HCT116 (cell line): Measurements from ENCODE around the gene ZAP70. TPM values are rescaled to one million over a fixed set of nuclear protein-coding genes. Genes with fewer than 3 reads are reported as not detected.

Experiments
- ATAC-seq: fragments of 200-7000 bp; cut with Tn5 transposase; 2 replicates; pipeline ENCODE4 v1.9.1; 2020; ENCODE audit warnings: mild to moderate bottlenecking, moderate library complexity
- BruUV-seq: library from RNA; stranded (reverse); fragments of 400-500 nt; replicated peaks from 2 replicates; lab custom pipeline; 2021; lab: Mats Ljungman, UMichigan
- CTCF ChIA-PET: fragments of 300-600 bp; sonication (Branson Sonifier 250); formaldehyde crosslinking; loops from one replicate; lab custom pipeline; 2021; ENCODE audit warnings: antibody characterized with exemption; lab: Charles Lee
- POLR2A ChIA-PET: fragments of 300-600, 350-600 bp; sonication (Branson Sonifier 250); formaldehyde crosslinking; loops from one replicate; lab custom pipeline; 2021; ENCODE audit warnings: antibody characterized with exemption; lab: Charles Lee
- RAD21 ChIA-PET, 2 experiments: fragments of 300-600 bp; sonication (Branson Sonifier 250); formaldehyde crosslinking; loops; one replicate each; lab custom pipeline; 2023; ENCODE audit warnings: low total read pairs in 2 of 2; ENCODE audit not compliant: uncharacterized antibody in 2 of 2, unreplicated experiment in 2 of 2, low non-redundant PET in 1 of 2; lab: Charles Lee
- DNase-seq: peaks from one replicate; pipeline ENCODE4 v3.0.0-alpha.2; 2010; ENCODE audit warnings: low read depth, low spot score
- H2AFZ ChIP-seq: fragments of 200-600 bp; shearing (Covaris generic), sonication (generic); 2 replicates; pipeline ENCODE4 v1.6.1; 2017; ENCODE audit warnings: low read depth, mixed run types, mixed read lengths, antibody characterized with exemption, low read length; ENCODE audit not compliant: poor library complexity, severe bottlenecking
- H3K27ac ChIP-seq: 2 replicates; pipeline ENCODE4 v1.5.1; 2012; ENCODE audit warnings: low read depth, low read length
- H3K27me3 ChIP-seq: fragments of 200-600 bp; sonication (generic); 2 replicates; pipeline ENCODE4 v1.6.1; 2016; ENCODE audit warnings: mixed run types, low read length, mixed read lengths; ENCODE audit not compliant: insufficient read depth
- H3K36me3 ChIP-seq, 2 experiments: fragments of 200-500 bp in 1 of 2; fragments of 200-600 bp in 1 of 2; sonication (Bioruptor generic) in 1 of 2; sonication (generic) in 1 of 2; 2 replicates each; pipeline versions ENCODE4 v1.5.1 to v1.6.1; 2014 to 2016; ENCODE audit warnings: low read length in 2 of 2, inconsistent platforms in 1 of 2, mixed read lengths in 1 of 2, mixed run types in 1 of 2; ENCODE audit not compliant: insufficient read depth in 2 of 2, control insufficient read depth in 1 of 2
- H3K4me1 ChIP-seq, 2 experiments: fragments of 200-600 bp in 1 of 2; sonication (generic) in 1 of 2; 2 replicates each; pipeline versions ENCODE4 v1.5.1 to v1.6.1; 2012 to 2017; ENCODE audit warnings: low read length in 2 of 2, inconsistent platforms in 1 of 2, mild to moderate bottlenecking in 1 of 2, mixed read lengths in 1 of 2, mixed run types in 1 of 2, moderate library complexity in 1 of 2; ENCODE audit not compliant: insufficient read depth in 2 of 2, control insufficient read depth in 1 of 2
- H3K4me2 ChIP-seq: fragments of 200-600 bp; sonication (generic); 2 replicates; pipeline ENCODE4 v1.6.1; 2017; ENCODE audit warnings: mixed run types, low read length, mixed read lengths
- H3K4me3 ChIP-seq, 2 experiments: fragments of 200-600 bp in 1 of 2; sonication (generic) in 1 of 2; replicated peaks in 1 of 2; 2 replicates each; pipeline ENCODE4 v1.5.1; 2011 to 2016; ENCODE audit warnings: low read length in 2 of 2, control low read depth in 1 of 2, low read depth in 1 of 2, mild to moderate bottlenecking in 1 of 2, mixed read lengths in 1 of 2, mixed run types in 1 of 2
- H3K79me2 ChIP-seq: fragments of 200-600 bp; sonication (generic); 2 replicates; pipeline ENCODE4 v1.6.1; 2017; ENCODE audit warnings: mild to moderate bottlenecking, mixed run types, low read length, moderate library complexity, mixed read lengths; ENCODE audit not compliant: insufficient read depth
- H3K9ac ChIP-seq: fragments of 200-600 bp; sonication (generic); 2 replicates; pipeline ENCODE4 v1.6.1; 2016; ENCODE audit warnings: low read length, mixed read lengths
- H3K9me2 ChIP-seq: fragments of 200-600 bp; sonication (generic), shearing (Covaris generic); 2 replicates; pipeline ENCODE4 v1.6.1; 2017; ENCODE audit warnings: mixed run types, mild to moderate bottlenecking, moderate library complexity; ENCODE audit not compliant: insufficient read depth
- H3K9me3 ChIP-seq, 2 experiments: fragments of 200-500 bp in 1 of 2; fragments of 200-600 bp in 1 of 2; sonication (Bioruptor generic) in 1 of 2; sonication (generic) in 1 of 2; 2 replicates each; pipeline ENCODE4 v1.6.1; 2014 to 2017; ENCODE audit warnings: low read length in 2 of 2, mixed read lengths in 2 of 2, inconsistent platforms in 1 of 2, low read depth in 1 of 2, mild to moderate bottlenecking in 1 of 2, mixed run types in 1 of 2, moderate library complexity in 1 of 2; ENCODE audit not compliant: control insufficient read depth in 1 of 2, insufficient read depth in 1 of 2
- H4K20me1 ChIP-seq: fragments of 200-600 bp; sonication (generic), shearing (Covaris generic); 2 replicates; pipeline ENCODE4 v1.6.1; 2017; ENCODE audit warnings: mixed run types, mild to moderate bottlenecking, moderate library complexity; ENCODE audit not compliant: insufficient read depth
- CBX3 ChIP-seq: IDR thresholded peaks from 2 replicates; pipeline ENCODE4 v1.6.1; 2012; ENCODE audit warnings: low read depth
- CEBPB ChIP-seq: IDR thresholded peaks from 2 replicates; pipeline ENCODE4 v1.6.1; 2012; ENCODE audit warnings: low read depth
- ELF1 ChIP-seq: IDR thresholded peaks from 2 replicates; pipeline ENCODE4 v1.6.1; 2012; ENCODE audit warnings: low read depth, borderline replicate concordance
- EZH2 ChIP-seq: fragments of 200-600 bp; sonication (generic); IDR thresholded peaks from 2 replicates; pipeline ENCODE4 v1.6.1; 2017; ENCODE audit warnings: antibody characterized with exemption, mixed run types
- FOSL1 ChIP-seq: IDR thresholded peaks from 2 replicates; pipeline ENCODE4 v1.6.1; 2012; ENCODE audit warnings: low read depth
- POLR2A ChIP-seq: IDR thresholded peaks from 2 replicates; pipeline ENCODE4 v1.7.0; 2011; ENCODE audit warnings: borderline replicate concordance; ENCODE audit not compliant: insufficient read depth, insufficient read length; ENCODE audit errors: extremely low read depth
- RAD21 ChIP-seq: IDR thresholded peaks from 2 replicates; pipeline ENCODE4 v1.6.1; 2012; ENCODE audit warnings: low read depth, mild to moderate bottlenecking
- SIN3A ChIP-seq: IDR thresholded peaks from 2 replicates; pipeline ENCODE4 v1.6.1; 2012; ENCODE audit warnings: low read depth
- SP1 ChIP-seq: IDR thresholded peaks from 2 replicates; pipeline ENCODE4 v1.6.1; 2012; ENCODE audit warnings: low read depth
- SRF ChIP-seq: IDR thresholded peaks from 2 replicates; pipeline ENCODE4 v1.6.1; 2012; ENCODE audit warnings: low read depth
- ZFX ChIP-seq: fragments of 450-650 bp; IDR thresholded peaks from 2 replicates; pipeline ENCODE4 v1.6.1; 2017
- ZNF274 ChIP-seq: fragments of 200-500 bp; sonication (Bioruptor generic); IDR thresholded peaks from 2 replicates; pipeline ENCODE4 v1.6.1; 2014; ENCODE audit warnings: mild to moderate bottlenecking, low read depth, low read length, inconsistent platforms
- intact Hi-C: fragments of 100-400 bp; cut with micrococcal nuclease; formaldehyde crosslinking; loops from 2 replicates; pipeline ENCODE4 v1.10.0; 2022
- total RNA-seq: library from RNA; stranded (reverse); gene quantifications from one replicate; pipeline ENCODE4 v1.2.1, GENCODE V29; 2021; ENCODE audit not compliant: unreplicated experiment
- TF ChIP-seq, protein P1 (sequence below): IDR thresholded peaks from 2 replicates; pipeline ENCODE4 v1.6.1; 2011; ENCODE audit warnings: mild to moderate bottlenecking, low read length, moderate library complexity; ENCODE audit not compliant: insufficient replicate concordance; ENCODE audit errors: extremely low read depth
- TF ChIP-seq, protein P2 (sequence below), 3 experiments: fragments of 200-600 bp in 1 of 3; sonication (generic) in 1 of 3; IDR thresholded peaks in 2 of 3; conservative IDR thresholded peaks in 1 of 3; 2 replicates each; pipeline ENCODE4 v1.5.1; 2012 to 2017; ENCODE audit warnings: low read depth in 2 of 3, low read length in 2 of 3, antibody characterized with exemption in 1 of 3, borderline replicate concordance in 1 of 3, control low read depth in 1 of 3, mild to moderate bottlenecking in 1 of 3, mixed read lengths in 1 of 3, mixed run types in 1 of 3, moderate library complexity in 1 of 3; ENCODE audit not compliant: insufficient read depth in 1 of 3
- TF ChIP-seq, protein P3 (sequence below): IDR thresholded peaks from 2 replicates; pipeline ENCODE4 v1.6.1; 2012
- TF ChIP-seq, protein P4 (sequence below): IDR thresholded peaks from 2 replicates; pipeline ENCODE4 v1.6.1; 2012

Gene ZAP70
- total RNA-seq, 1 experiment from 2014 or later = 0.91 TPM

DNA sequence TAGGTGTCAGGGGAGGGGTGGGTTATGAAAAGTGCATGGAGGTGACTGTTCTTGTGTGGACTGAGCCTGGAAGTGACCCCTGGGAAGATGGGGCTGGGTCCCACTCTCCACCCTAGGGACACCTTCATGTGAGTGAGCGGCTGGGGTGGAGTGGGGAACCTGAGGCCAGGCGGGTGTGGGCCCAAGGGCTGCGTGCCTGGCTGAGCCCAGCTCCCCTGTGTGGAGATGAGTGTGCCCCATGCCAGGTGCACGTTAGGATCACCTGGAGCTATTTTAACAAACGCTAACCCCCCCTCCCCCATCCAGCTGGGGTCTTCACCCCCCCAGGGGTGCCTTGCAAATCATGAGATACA is 26.5 kb downstream of the ZAP70 start:
- H3K9me3 ChIP-seq = no peaks in the 10 kb centered on the region
- BruUV-seq = no TSS peak
- no peak overlapping the region for H3K4me2 ChIP-seq
- intact Hi-C loops = loop anchor here (1.0 kb wide), 1 partner anchor 645 kb away; no protein-coding TSS in a partner anchor
- H3K27ac ChIP-seq = no peak overlapping the region
- H3K79me2 ChIP-seq = no peaks in the 10 kb centered on the region
- no peak overlapping the region for H3K9ac ChIP-seq
- no peak for DNase-seq
- ChIA-PET RAD21 (no interaction called here), CTCF (interaction anchor here (1.0 to 2.4 kb wide), 5 partner anchors 9 to 644 kb away, joined by 3 to 19 read pairs (median 4); no protein-coding TSS in a partner anchor)
- no peaks in the 10 kb centered on the region for H3K36me3 ChIP-seq
- peaks cover 0 to 18% of the 10 kb centered on the region in 2 experiments; a peak in 2 of 4 replicates for H3K4me1 ChIP-seq
- no peaks in the 10 kb centered on the region for H3K9me2 ChIP-seq
- TF ChIP-seq ZNF274 (no peak), ZFX (no peak), SIN3A (no peak), ELF1 (no peak), CBX3 (no peak), RAD21 (no peak), EZH2 (no peak), FOSL1 (no peak), SP1 (no peak), CEBPB (no peak), POLR2A (no peak), SRF (no peak)
- TF ChIP-seq, protein P1, sequence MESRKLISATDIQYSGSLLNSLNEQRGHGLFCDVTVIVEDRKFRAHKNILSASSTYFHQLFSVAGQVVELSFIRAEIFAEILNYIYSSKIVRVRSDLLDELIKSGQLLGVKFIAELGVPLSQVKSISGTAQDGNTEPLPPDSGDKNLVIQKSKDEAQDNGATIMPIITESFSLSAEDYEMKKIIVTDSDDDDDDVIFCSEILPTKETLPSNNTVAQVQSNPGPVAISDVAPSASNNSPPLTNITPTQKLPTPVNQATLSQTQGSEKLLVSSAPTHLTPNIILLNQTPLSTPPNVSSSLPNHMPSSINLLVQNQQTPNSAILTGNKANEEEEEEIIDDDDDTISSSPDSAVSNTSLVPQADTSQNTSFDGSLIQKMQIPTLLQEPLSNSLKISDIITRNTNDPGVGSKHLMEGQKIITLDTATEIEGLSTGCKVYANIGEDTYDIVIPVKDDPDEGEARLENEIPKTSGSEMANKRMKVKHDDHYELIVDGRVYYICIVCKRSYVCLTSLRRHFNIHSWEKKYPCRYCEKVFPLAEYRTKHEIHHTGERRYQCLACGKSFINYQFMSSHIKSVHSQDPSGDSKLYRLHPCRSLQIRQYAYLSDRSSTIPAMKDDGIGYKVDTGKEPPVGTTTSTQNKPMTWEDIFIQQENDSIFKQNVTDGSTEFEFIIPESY = no peak
- TF ChIP-seq, protein P2, sequence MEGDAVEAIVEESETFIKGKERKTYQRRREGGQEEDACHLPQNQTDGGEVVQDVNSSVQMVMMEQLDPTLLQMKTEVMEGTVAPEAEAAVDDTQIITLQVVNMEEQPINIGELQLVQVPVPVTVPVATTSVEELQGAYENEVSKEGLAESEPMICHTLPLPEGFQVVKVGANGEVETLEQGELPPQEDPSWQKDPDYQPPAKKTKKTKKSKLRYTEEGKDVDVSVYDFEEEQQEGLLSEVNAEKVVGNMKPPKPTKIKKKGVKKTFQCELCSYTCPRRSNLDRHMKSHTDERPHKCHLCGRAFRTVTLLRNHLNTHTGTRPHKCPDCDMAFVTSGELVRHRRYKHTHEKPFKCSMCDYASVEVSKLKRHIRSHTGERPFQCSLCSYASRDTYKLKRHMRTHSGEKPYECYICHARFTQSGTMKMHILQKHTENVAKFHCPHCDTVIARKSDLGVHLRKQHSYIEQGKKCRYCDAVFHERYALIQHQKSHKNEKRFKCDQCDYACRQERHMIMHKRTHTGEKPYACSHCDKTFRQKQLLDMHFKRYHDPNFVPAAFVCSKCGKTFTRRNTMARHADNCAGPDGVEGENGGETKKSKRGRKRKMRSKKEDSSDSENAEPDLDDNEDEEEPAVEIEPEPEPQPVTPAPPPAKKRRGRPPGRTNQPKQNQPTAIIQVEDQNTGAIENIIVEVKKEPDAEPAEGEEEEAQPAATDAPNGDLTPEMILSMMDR (IDR thresholded peaks at IDR 0.05 in 2 of 3, conservative IDR thresholded peaks at IDR 0.05 in 1 of 3; ENCODE audit: borderline replicate concordance in 1 of 3, insufficient read depth in 1 of 3, low read depth in 2 of 3, low read length in 2 of 3) = no peak
- TF ChIP-seq, protein P3, sequence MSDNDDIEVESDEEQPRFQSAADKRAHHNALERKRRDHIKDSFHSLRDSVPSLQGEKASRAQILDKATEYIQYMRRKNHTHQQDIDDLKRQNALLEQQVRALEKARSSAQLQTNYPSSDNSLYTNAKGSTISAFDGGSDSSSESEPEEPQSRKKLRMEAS = no peak
- TF ChIP-seq, protein P4, sequence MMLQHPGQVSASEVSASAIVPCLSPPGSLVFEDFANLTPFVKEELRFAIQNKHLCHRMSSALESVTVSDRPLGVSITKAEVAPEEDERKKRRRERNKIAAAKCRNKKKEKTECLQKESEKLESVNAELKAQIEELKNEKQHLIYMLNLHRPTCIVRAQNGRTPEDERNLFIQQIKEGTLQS = no peak
- TF ChIP-seq, all 23 proteins: peak for 0
- no peak for ATAC-seq
- H4K20me1 ChIP-seq = no peaks in the 10 kb centered on the region
- H3K4me3 ChIP-seq = no peak overlapping the region
- H3K27me3 ChIP-seq = no peaks in the 10 kb centered on the region
- no peak overlapping the region for H2AFZ ChIP-seq
- POLR2A ChIA-PET = no interaction called here
